ENCODE data around the gene TUBA3D. TPM values are rescaled to one million over a fixed set of nuclear protein-coding genes. Genes with fewer than 3 reads are reported as not detected.
A peak's percentile ranks its signal among the peaks of the same experiment; 100 is the strongest.

Gene TUBA3D
- total and polyA plus RNA-seq, 10 of the 15 experiments (the other 5 are each of a cell fraction or from before 2014, with no cell fraction given): 0.04 to 0.37 (median 0.20) TPM; not detected in 6

- TF ChIP-seq SKIL (IDR thresholded peaks at IDR 0.05; ENCODE audit: low read depth, poor library complexity, severe bottlenecking): no peak
- TF ChIP-seq CBFB (IDR thresholded peaks at IDR 0.05; ENCODE audit: low read depth): peak; percentile 62; the same call in 1 of the 2 replicates
- TF ChIP-seq GATAD2B (conservative IDR thresholded peaks at IDR 0.05; ENCODE audit: low read depth): 0 out of 2 replicates have a peak, but pooled peaks have one; percentile 17
- no peak for TF ChIP-seq HDAC2 (IDR thresholded peaks at IDR 0.05)
- TF ChIP-seq NFYB (IDR thresholded peaks at IDR 0.05; ENCODE audit: insufficient read depth, low read depth, low read length): no peak
- TF ChIP-seq ZNF24 (IDR thresholded peaks at IDR 0.05): no peak
- 0 out of 2 replicates have a peak, but pooled peaks have one; percentile 10 for TF ChIP-seq MEF2A (IDR thresholded peaks at IDR 0.05; ENCODE audit: insufficient read depth, low read depth, low read length)
- peak; percentile 20 for TF ChIP-seq RELA (IDR thresholded peaks at IDR 0.05; ENCODE audit: borderline replicate concordance, partially characterized antibody)
- TF ChIP-seq ZNF687 (IDR thresholded peaks at IDR 0.05): no peak
- no peak for TF ChIP-seq ZBTB40 (IDR thresholded peaks at IDR 0.05; ENCODE audit: borderline replicate concordance)
- TF ChIP-seq NKRF (conservative IDR thresholded peaks at IDR 0.05): peak; percentile 18; the same call in 1 of the 2 replicates
- TF ChIP-seq TAF1 (IDR thresholded peaks at IDR 0.05; ENCODE audit: borderline replicate concordance, low read depth, low read length): peak; percentile 75
- TF ChIP-seq RB1 (IDR thresholded peaks at IDR 0.05; ENCODE audit: borderline replicate concordance): peak; percentile 96; the same call in 1 of the 2 replicates
- no peak for TF ChIP-seq MYB (IDR thresholded peaks at IDR 0.05; ENCODE audit: borderline replicate concordance, low read depth, low read length)
These were observed 16.7 kb downstream of the TUBA3D start (continued) for GRCh38 chr2:131492418-131493198.
